Measurements from ENCODE around the gene CCT3. TPM values are rescaled to one million over a fixed set of nuclear protein-coding genes. Genes with fewer than 3 reads are reported as not detected.

CCT3 gene
- total and polyA plus RNA-seq, 2 experiments from 2014 or later = 405 to 618 TPM

DNA sequence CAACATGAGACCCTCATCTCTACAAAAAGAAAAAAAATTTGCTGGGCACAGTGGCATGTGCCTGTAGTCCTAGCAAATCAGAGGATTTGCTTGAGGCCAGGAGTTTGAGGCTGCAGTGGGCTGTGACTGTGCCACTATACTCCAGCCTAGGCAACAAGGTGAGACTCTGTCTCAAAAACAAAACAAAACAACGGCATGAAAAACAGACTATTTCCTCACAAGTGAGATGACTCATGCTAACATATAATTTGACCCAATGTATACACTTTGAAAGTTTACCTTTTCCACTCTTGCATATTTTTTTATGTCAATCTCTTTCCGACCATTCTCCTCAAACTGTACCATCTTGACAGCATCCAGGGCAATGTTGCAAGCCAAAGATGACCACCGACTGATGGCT, 17.5 kb downstream of the CCT3 start (continued):
- TF ChIP-seq, protein P1, sequence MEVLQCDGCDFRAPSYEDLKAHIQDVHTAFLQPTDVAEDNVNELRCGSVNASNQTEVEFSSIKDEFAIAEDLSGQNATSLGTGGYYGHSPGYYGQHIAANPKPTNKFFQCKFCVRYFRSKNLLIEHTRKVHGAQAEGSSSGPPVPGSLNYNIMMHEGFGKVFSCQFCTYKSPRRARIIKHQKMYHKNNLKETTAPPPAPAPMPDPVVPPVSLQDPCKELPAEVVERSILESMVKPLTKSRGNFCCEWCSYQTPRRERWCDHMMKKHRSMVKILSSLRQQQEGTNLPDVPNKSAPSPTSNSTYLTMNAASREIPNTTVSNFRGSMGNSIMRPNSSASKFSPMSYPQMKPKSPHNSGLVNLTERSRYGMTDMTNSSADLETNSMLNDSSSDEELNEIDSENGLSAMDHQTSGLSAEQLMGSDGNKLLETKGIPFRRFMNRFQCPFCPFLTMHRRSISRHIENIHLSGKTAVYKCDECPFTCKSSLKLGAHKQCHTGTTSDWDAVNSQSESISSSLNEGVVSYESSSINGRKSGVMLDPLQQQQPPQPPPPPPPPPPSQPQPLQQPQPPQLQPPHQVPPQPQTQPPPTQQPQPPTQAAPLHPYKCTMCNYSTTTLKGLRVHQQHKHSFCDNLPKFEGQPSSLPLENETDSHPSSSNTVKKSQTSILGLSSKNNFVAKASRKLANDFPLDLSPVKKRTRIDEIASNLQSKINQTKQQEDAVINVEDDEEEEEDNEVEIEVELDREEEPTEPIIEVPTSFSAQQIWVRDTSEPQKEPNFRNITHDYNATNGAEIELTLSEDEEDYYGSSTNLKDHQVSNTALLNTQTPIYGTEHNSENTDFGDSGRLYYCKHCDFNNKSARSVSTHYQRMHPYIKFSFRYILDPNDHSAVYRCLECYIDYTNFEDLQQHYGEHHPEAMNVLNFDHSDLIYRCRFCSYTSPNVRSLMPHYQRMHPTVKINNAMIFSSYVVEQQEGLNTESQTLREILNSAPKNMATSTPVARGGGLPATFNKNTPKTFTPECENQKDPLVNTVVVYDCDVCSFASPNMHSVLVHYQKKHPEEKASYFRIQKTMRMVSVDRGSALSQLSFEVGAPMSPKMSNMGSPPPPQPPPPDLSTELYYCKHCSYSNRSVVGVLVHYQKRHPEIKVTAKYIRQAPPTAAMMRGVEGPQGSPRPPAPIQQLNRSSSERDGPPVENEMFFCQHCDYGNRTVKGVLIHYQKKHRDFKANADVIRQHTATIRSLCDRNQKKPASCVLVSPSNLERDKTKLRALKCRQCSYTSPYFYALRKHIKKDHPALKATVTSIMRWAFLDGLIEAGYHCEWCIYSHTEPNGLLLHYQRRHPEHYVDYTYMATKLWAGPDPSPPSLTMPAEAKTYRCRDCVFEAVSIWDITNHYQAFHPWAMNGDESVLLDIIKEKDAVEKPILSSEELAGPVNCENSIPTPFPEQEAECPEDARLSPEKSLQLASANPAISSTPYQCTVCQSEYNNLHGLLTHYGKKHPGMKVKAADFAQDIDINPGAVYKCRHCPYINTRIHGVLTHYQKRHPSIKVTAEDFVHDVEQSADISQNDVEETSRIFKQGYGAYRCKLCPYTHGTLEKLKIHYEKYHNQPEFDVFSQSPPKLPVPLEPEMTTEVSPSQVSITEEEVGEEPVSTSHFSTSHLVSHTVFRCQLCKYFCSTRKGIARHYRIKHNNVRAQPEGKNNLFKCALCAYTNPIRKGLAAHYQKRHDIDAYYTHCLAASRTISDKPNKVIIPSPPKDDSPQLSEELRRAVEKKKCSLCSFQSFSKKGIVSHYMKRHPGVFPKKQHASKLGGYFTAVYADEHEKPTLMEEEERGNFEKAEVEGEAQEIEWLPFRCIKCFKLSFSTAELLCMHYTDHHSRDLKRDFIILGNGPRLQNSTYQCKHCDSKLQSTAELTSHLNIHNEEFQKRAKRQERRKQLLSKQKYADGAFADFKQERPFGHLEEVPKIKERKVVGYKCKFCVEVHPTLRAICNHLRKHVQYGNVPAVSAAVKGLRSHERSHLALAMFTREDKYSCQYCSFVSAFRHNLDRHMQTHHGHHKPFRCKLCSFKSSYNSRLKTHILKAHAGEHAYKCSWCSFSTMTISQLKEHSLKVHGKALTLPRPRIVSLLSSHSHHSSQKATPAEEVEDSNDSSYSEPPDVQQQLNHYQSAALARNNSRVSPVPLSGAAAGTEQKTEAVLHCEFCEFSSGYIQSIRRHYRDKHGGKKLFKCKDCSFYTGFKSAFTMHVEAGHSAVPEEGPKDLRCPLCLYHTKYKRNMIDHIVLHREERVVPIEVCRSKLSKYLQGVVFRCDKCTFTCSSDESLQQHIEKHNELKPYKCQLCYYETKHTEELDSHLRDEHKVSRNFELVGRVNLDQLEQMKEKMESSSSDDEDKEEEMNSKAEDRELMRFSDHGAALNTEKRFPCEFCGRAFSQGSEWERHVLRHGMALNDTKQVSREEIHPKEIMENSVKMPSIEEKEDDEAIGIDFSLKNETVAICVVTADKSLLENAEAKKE (CRISPR knock-in tag; IDR thresholded peaks at IDR 0.05) = no peak
- TF ChIP-seq JUNB (IDR thresholded peaks at IDR 0.05; ENCODE audit: unreplicated experiment) (no peak), REST (IDR thresholded peaks at IDR 0.05; ENCODE audit: unreplicated experiment) (no peak), CTCF (conservative IDR thresholded peaks at IDR 0.05; ENCODE audit: low read depth in 2 of 2) (no peak), ZNF114 (CRISPR knock-in tag; IDR thresholded peaks at IDR 0.05) (no peak), EZH2phosphoT487 (IDR thresholded peaks at IDR 0.05; ENCODE audit: unreplicated experiment) (no peak)

All from GM23338 (cell line).